ENCODE results near the gene TELO2. TPM values are rescaled to one million over a fixed set of nuclear protein-coding genes. Genes with fewer than 3 reads are reported as not detected.

The TELO2 gene
- total RNA-seq, 4 donors from 2014 or later = 17.0 to 29.3 (median 21.4) TPM

DNA sequence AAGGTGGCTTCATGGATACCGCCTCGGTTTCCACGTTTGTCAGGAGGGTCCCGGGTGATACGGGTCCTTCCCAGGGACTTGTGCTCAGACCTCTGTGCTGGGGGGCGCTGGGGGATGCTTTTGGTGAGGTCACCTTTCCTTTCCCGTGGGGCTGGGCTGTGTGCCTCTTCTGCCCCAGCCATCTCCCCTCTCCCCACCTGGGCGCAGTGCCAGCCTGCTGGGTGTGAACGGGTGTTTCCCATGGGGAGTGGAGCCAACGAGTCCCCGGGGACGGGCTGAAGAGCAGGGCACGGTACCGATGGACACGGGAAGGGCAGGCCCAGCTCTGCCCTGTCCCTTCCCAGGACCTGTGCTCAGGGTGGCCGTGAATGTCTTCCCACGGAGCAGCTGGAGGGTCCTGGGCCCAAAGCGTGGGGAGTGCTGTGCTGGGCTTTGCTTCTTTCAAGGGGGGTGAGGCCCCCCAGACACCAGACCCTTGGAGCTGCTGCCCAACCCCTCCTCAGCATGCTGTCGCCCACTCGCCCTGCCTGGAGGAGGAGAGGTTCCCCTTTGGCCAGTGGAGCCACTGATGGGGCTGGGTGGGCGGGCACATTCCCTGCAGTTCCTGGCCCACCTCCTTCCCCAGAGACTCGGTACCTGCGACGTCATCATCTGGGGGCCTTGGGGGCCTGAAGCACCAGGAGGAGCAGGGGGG, 15.5 kb downstream of the TELO2 start:
- no peak for TF ChIP-seq POLR2A (IDR thresholded peaks at IDR 0.05)
- TF ChIP-seq, protein P1, sequence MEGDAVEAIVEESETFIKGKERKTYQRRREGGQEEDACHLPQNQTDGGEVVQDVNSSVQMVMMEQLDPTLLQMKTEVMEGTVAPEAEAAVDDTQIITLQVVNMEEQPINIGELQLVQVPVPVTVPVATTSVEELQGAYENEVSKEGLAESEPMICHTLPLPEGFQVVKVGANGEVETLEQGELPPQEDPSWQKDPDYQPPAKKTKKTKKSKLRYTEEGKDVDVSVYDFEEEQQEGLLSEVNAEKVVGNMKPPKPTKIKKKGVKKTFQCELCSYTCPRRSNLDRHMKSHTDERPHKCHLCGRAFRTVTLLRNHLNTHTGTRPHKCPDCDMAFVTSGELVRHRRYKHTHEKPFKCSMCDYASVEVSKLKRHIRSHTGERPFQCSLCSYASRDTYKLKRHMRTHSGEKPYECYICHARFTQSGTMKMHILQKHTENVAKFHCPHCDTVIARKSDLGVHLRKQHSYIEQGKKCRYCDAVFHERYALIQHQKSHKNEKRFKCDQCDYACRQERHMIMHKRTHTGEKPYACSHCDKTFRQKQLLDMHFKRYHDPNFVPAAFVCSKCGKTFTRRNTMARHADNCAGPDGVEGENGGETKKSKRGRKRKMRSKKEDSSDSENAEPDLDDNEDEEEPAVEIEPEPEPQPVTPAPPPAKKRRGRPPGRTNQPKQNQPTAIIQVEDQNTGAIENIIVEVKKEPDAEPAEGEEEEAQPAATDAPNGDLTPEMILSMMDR (IDR thresholded peaks at IDR 0.05) = no peak
- Histone ChIP-seq H3K27me3 (no peaks in the 10 kb centered on the region), H3K4me1 (peaks cover 0 to 27% (median 12%) of the 10 kb centered on the region in 3 donors), H3K9me3 (no peaks in the 10 kb centered on the region), H3K27ac (peak overlapping the region in 2 of 4 donors; percentile 44 to 59), H3K4me3 (no peak overlapping the region), H3K36me3 (peaks cover 5 to 71% (median 5%) of the 10 kb centered on the region in 3 donors)
- WGBS, 2 donors = 93 to 100% methylated on average over 2 to 9 of the region's 24 CpGs
- intact Hi-C loops (cut with DNase I) = no loop called here
- no peak for DNase-seq

GRCh38 chr16:1509307-1510221, 16.4 kb downstream of the TELO2 start:
- peaks cover 5 to 78% (median 5%) of the 10 kb centered on the region in 3 donors for H3K36me3 ChIP-seq
- no peak for TF ChIP-seq POLR2A (IDR thresholded peaks at IDR 0.05)
- TF ChIP-seq, protein P1 (IDR thresholded peaks at IDR 0.05) = no peak
- intact Hi-C loops (cut with DNase I) = no loop called here
- H3K4me3 ChIP-seq = no peak overlapping the region
- no peak for DNase-seq
- peaks cover 0 to 7% (median 0%) of the 10 kb centered on the region in 3 donors for H3K9me3 ChIP-seq
- peak overlapping the region; percentile 6 to 59 (median 34) for H3K27ac ChIP-seq
- WGBS, 2 donors = 83% methylated on average over 10 of the region's 44 CpGs; no CpG with 5 or more reads in 1 of the 2 donors
- no peaks in the 10 kb centered on the region for H3K27me3 ChIP-seq
- peaks cover 0 to 27% (median 12%) of the 10 kb centered on the region in 3 donors for H3K4me1 ChIP-seq

GRCh38 chr16:1510272-1510671, 17.1 kb downstream of the TELO2 start:
- peaks cover 0 to 27% (median 12%) of the 10 kb centered on the region in 3 donors for H3K4me1 ChIP-seq
- peaks cover 5 to 72% (median 5%) of the 10 kb centered on the region in 3 donors for H3K36me3 ChIP-seq
- H3K4me3 ChIP-seq = no peak overlapping the region
- H3K9me3 ChIP-seq = peaks cover 0 to 8% (median 0%) of the 10 kb centered on the region in 3 donors
- WGBS, 2 donors = 76 to 93% methylated on average over 3 of the region's 10 CpGs
- no peak for TF ChIP-seq POLR2A (IDR thresholded peaks at IDR 0.05)
- TF ChIP-seq, protein P1 (IDR thresholded peaks at IDR 0.05) = no peak
- no peaks in the 10 kb centered on the region for H3K27me3 ChIP-seq
- intact Hi-C loops (cut with DNase I) = no loop called here
- H3K27ac ChIP-seq = peak overlapping the region; percentile 6 to 59 (median 34)
- no peak for DNase-seq

DNA sequence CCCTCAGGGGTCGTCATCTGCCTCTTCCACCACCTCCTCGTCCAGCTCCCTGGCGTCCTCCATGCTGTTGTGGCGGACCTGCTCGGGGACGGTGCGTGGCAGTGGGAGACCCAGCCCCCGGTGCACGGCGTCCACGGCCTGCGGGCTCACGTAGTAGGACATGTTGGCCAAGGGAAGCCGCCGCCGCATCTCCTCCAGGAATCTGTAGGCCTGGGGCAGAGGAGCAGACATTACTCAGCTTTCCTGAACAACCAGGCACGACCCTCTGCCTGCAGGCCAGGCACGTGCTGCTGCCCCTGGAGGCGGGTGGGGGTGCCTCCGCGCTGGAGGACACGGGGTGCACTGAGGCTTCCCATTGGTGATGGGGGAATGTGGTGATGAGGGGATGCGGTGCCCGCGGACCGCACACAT, 17.8 kb downstream of the TELO2 start:
- DNase-seq = no peak
- no peak overlapping the region for H3K4me3 ChIP-seq
- TF ChIP-seq, protein P1 (IDR thresholded peaks at IDR 0.05) = no peak
- no peak for TF ChIP-seq POLR2A (IDR thresholded peaks at IDR 0.05)
- peaks cover 0 to 27% (median 12%) of the 10 kb centered on the region in 3 donors for H3K4me1 ChIP-seq
- no peak overlapping the region for H3K27ac ChIP-seq
- intact Hi-C loops (cut with DNase I) = no loop called here
- peaks cover 0 to 8% (median 0%) of the 10 kb centered on the region in 3 donors for H3K9me3 ChIP-seq
- no peaks in the 10 kb centered on the region for H3K27me3 ChIP-seq
- 70 to 85% methylated on average over 2 to 4 of the region's 26 CpGs for WGBS, 2 donors
- H3K36me3 ChIP-seq = peaks cover 5 to 65% (median 5%) of the 10 kb centered on the region in 3 donors

Measured in esophagus squamous epithelium (tissue), 5 donors.